Mesenchymal stem cell (in vitro differentiated cells and primary cell): ENCODE data around the gene CDHR5.

Experiments
- DNase-seq: peaks from one replicate; pipeline ENCODE4 v3.0.0-alpha.2; 2013
- H2AFZ ChIP-seq: one replicate; pipeline ENCODE4 v1.6.1; 2013; ENCODE audit warnings: low read depth, mild to moderate bottlenecking, control low read depth, inconsistent platforms, low read length, moderate library complexity
- H2AK5ac ChIP-seq: 2 replicates; pipeline ENCODE4 v1.6.1; 2013; ENCODE audit warnings: low read length, moderate library complexity, mild to moderate bottlenecking, inconsistent platforms; ENCODE audit not compliant: severe bottlenecking
- H2BK120ac ChIP-seq: one replicate; pipeline ENCODE4 v1.6.1; 2013; ENCODE audit warnings: low read depth, mild to moderate bottlenecking, inconsistent platforms, low read length, moderate library complexity
- H2BK12ac ChIP-seq, 2 experiments: one replicate each; pipeline ENCODE4 v1.6.1; 2013; ENCODE audit warnings: inconsistent platforms in 2 of 2, low read length in 2 of 2, mild to moderate bottlenecking in 2 of 2, moderate library complexity in 2 of 2, control low read depth in 1 of 2
- H2BK15ac ChIP-seq: one replicate; pipeline ENCODE4 v1.6.1; 2013; ENCODE audit warnings: mild to moderate bottlenecking, low read depth, inconsistent platforms; ENCODE audit not compliant: poor library complexity, severe bottlenecking
- H2BK5ac ChIP-seq: 2 replicates; pipeline ENCODE4 v1.6.1; 2013; ENCODE audit warnings: low read depth, mild to moderate bottlenecking, low read length, control low read depth, inconsistent platforms; ENCODE audit not compliant: poor library complexity, severe bottlenecking
- H3K14ac ChIP-seq, 2 experiments: one replicate each; pipeline ENCODE4 v1.6.1; 2013; ENCODE audit warnings: inconsistent platforms in 2 of 2, low read length in 2 of 2, control low read depth in 1 of 2, mild to moderate bottlenecking in 1 of 2, moderate library complexity in 1 of 2
- H3K18ac ChIP-seq, 2 experiments: one replicate each; pipeline ENCODE4 v1.6.1; 2013; ENCODE audit warnings: inconsistent platforms in 2 of 2, low read length in 2 of 2, control low read depth in 1 of 2, low read depth in 1 of 2, mild to moderate bottlenecking in 1 of 2
- H3K23ac ChIP-seq, 2 experiments: one replicate each; pipeline ENCODE4 v1.6.1; 2013; ENCODE audit warnings: inconsistent platforms in 2 of 2, low read length in 2 of 2, mild to moderate bottlenecking in 2 of 2, moderate library complexity in 2 of 2, control low read depth in 1 of 2
- H3K27ac ChIP-seq: 2 replicates; pipeline ENCODE4 v1.5.1; 2013; ENCODE audit warnings: mild to moderate bottlenecking, moderate library complexity, low read length, control low read depth, inconsistent platforms; ENCODE audit not compliant: poor library complexity, severe bottlenecking
- H3K27me3 ChIP-seq, 2 experiments: 2 replicates each; pipeline versions ENCODE4 v1.6.1 to v1.7.0; 2013; ENCODE audit warnings: low read length in 2 of 2, mild to moderate bottlenecking in 2 of 2, moderate library complexity in 2 of 2, control low read depth in 1 of 2, inconsistent platforms in 1 of 2; ENCODE audit not compliant: control insufficient read depth in 1 of 2, insufficient read depth in 1 of 2
- H3K36me3 ChIP-seq, 2 experiments: 2 replicates each; pipeline versions ENCODE4 v1.6.1 to v1.7.0; 2013; ENCODE audit warnings: low read length in 2 of 2, control low read depth in 1 of 2, inconsistent platforms in 1 of 2, low read depth in 1 of 2, mild to moderate bottlenecking in 1 of 2; ENCODE audit not compliant: insufficient read depth in 2 of 2, control insufficient read depth in 1 of 2
- H3K4ac ChIP-seq, 2 experiments: one replicate each; pipeline ENCODE4 v1.6.1; 2013; ENCODE audit warnings: inconsistent platforms in 2 of 2, low read length in 2 of 2, mild to moderate bottlenecking in 2 of 2, moderate library complexity in 2 of 2, control low read depth in 1 of 2, low read depth in 1 of 2
- H3K4me1 ChIP-seq: 2 replicates; pipeline ENCODE4 v1.6.1; 2013; ENCODE audit warnings: low read depth, low read length, control low read depth; ENCODE audit not compliant: control insufficient read depth, insufficient read depth
- H3K4me2 ChIP-seq: 2 replicates; pipeline ENCODE4 v1.6.1; 2013; ENCODE audit warnings: low read length, mild to moderate bottlenecking, inconsistent platforms; ENCODE audit not compliant: poor library complexity, severe bottlenecking
- H3K4me3 ChIP-seq, 2 experiments: 2 replicates each; pipeline versions ENCODE4 v1.5.1 to v1.7.0; 2013; ENCODE audit warnings: low read length in 2 of 2, mild to moderate bottlenecking in 2 of 2, control low read depth in 1 of 2, low read depth in 1 of 2; ENCODE audit not compliant: insufficient read depth in 1 of 2
- H3K79me1 ChIP-seq: replicated peaks from 2 replicates; pipeline ENCODE4 v1.6.1; 2013; ENCODE audit warnings: mild to moderate bottlenecking, control low read depth, low read length, inconsistent platforms; ENCODE audit not compliant: poor library complexity, severe bottlenecking
- H3K9ac ChIP-seq: 2 replicates; pipeline ENCODE4 v1.7.0; 2013; ENCODE audit warnings: mild to moderate bottlenecking, low read length, moderate library complexity
- H3K9me3 ChIP-seq: 2 replicates; pipeline ENCODE4 v1.7.0; 2013; ENCODE audit warnings: mild to moderate bottlenecking, low read length; ENCODE audit not compliant: control insufficient read depth
- H4K8ac ChIP-seq: one replicate; pipeline ENCODE4 v1.6.1; 2013; ENCODE audit warnings: inconsistent platforms, mild to moderate bottlenecking, low read length, moderate library complexity
- H4K91ac ChIP-seq: one replicate; pipeline ENCODE4 v1.6.1; 2013; ENCODE audit warnings: mild to moderate bottlenecking, low read length, inconsistent platforms
- WGBS: methylation state at CpG from one replicate; pipeline ENCODE4 v1.1.7; 2013; ENCODE audit warnings: mixed read lengths; 5-methylcytosine and 5-hydroxymethylcytosine counted together

The CDHR5 gene

DNA sequence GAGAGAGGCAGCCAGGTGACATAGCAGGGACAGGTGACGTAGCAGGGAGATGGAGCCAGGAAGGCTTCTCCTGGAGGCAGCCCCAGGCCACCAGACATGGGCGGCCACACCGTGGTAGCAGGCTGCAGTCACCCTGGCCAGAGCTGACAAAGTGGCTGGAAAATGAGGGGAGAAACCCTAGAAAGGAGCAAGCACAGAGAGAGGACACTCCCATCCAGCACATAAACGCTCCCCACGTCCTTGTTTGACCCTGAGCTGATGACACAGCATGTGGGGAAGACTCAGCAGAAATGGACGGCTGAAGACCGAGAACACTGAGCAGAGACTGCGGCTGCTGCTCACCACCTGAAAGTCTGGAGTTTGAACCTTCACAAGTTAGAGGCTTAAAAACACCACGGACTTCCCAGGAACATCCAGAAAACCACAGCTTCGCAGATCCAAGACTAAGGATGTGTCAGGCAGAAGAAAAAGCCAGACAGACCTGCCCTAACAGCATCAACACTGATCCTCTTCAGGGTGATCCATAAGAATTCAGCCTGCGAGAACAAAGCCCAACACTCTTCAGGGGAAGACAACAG lies 41.0 kb upstream of the CDHR5 start:
- no peak overlapping the region for H3K18ac ChIP-seq
- 94% methylated on average over 11 of the region's 11 CpGs for WGBS
- H2BK5ac ChIP-seq: no peak overlapping the region
- H3K27ac ChIP-seq: no peak overlapping the region
- no peaks in the 10 kb centered on the region for H3K9me3 ChIP-seq
- no peak overlapping the region for H3K4me2 ChIP-seq
- H2AFZ ChIP-seq: no peak overlapping the region
- no peaks in the 10 kb centered on the region for H3K27me3 ChIP-seq
- peaks cover 9% of the 10 kb centered on the region for H3K4me1 ChIP-seq
- H3K4me3 ChIP-seq: peak overlapping the region in 1 of 2 experiments; percentile 45
- peak overlapping the region; percentile 73 for H3K9ac ChIP-seq
- no peak overlapping the region for H3K23ac ChIP-seq
- H2BK15ac ChIP-seq: no peak overlapping the region
- no peak overlapping the region for H4K91ac ChIP-seq
- peak overlapping the region in 1 of 2 experiments; percentile 35 for H3K14ac ChIP-seq
- DNase-seq: peak; percentile 44
- H4K8ac ChIP-seq: no peak overlapping the region
- no peak overlapping the region for H2BK12ac ChIP-seq
- peaks cover 19 to 53% of the 10 kb centered on the region in 2 experiments for H3K36me3 ChIP-seq
- H3K4ac ChIP-seq: no peak overlapping the region
- H2AK5ac ChIP-seq: no peak overlapping the region
- H2BK120ac ChIP-seq: no peak overlapping the region
- peaks cover 26% of the 10 kb centered on the region for H3K79me1 ChIP-seq

DNA sequence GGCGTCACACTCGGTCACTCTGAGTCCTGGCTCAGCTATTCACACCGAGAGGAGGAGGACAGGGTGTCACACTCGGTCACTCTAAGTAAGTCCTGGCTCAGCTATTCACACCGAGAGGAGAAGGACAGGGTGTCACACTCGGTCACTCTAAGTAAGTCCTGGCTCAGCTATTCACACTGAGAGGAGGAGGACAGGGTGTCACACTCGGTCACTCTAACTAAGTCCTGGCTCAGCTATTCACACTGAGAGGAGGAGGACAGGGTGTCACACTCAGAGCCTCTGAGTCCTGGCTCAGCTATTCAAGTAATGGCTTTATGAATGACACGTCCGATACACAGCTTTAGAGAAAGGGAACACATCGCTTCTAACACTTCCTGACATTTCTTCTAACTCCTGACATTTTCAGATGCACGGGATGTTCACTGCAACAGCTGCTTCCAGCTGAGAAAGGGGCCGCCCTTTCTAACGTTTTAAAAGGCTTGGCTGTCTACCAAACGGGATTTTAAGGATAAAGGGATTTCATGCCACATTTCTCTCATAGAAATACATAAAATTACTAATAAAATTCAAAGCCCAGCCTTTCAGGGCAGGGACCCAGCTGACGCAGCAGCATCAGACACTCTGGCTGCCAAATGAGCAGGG lies 40.4 kb upstream of the CDHR5 start:
- Histone ChIP-seq H3K4me2 (no peak overlapping the region), H3K27ac (no peak overlapping the region), H3K27me3 (no peaks in the 10 kb centered on the region), H3K23ac (no peak overlapping the region), H3K4ac (no peak overlapping the region), H2BK12ac (no peak overlapping the region), H3K79me1 (peaks cover 32% of the 10 kb centered on the region), H2BK15ac (no peak overlapping the region), H3K14ac (no peak overlapping the region), H2AK5ac (no peak overlapping the region), H2BK5ac (no peak overlapping the region), H3K9ac (peak overlapping the region; percentile 73), H3K4me3 (peak overlapping the region in 1 of 2 experiments; percentile 45), H3K36me3 (peaks cover 24 to 59% of the 10 kb centered on the region in 2 experiments), H3K4me1 (peaks cover 9% of the 10 kb centered on the region), H3K9me3 (no peaks in the 10 kb centered on the region), H4K91ac (no peak overlapping the region), H3K18ac (no peak overlapping the region), H2BK120ac (no peak overlapping the region), H4K8ac (no peak overlapping the region), H2AFZ (no peak overlapping the region)
- over 99% methylated on average over 14 of the region's 15 CpGs for WGBS
- DNase-seq: no peak

DNA sequence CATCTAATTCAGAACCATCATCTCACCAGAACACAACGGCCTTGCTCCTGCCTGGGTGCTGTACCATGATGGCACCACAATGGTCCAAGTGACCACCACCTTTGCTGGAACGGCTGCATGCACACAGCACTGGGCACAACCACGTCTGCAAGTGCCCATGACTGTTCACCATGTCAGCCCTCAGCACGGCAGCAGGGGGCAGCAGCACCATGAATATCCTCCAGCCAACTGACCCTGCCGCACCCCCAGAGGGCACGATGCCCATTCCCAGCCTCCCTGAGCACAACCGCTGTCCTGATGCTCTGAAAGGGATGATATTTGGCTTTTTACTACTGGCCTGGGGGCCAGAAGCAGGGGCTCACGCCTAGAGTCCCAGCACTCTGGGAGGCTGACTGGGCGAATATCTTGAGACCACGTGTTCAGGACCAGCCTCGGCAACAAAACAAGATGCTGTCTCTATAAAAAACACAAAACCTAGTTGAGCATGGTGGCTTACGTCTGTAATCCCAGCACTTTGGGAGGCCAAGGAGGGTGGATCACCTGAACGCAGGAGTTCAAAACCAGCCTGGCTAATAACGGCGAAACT lies 38.0 kb upstream of the CDHR5 start:
- H3K23ac ChIP-seq: no peak overlapping the region
- peak overlapping the region in 1 of 2 experiments; percentile 31 for H3K14ac ChIP-seq
- H3K4me2 ChIP-seq: no peak overlapping the region
- H3K27me3 ChIP-seq: no peaks in the 10 kb centered on the region
- H3K4me3 ChIP-seq: no peak overlapping the region
- H2BK12ac ChIP-seq: no peak overlapping the region
- H2BK15ac ChIP-seq: no peak overlapping the region
- no peak overlapping the region for H2AFZ ChIP-seq
- H3K27ac ChIP-seq: no peak overlapping the region
- peaks cover 13% of the 10 kb centered on the region for H3K4me1 ChIP-seq
- peaks cover 36% of the 10 kb centered on the region for H3K79me1 ChIP-seq
- H2BK120ac ChIP-seq: no peak overlapping the region
- DNase-seq: peak; percentile 58
- H3K9ac ChIP-seq: no peak overlapping the region
- no peak overlapping the region for H2BK5ac ChIP-seq
- H4K8ac ChIP-seq: no peak overlapping the region
- WGBS: 81% methylated on average over 15 of the region's 15 CpGs
- no peaks in the 10 kb centered on the region for H3K9me3 ChIP-seq
- H3K18ac ChIP-seq: no peak overlapping the region
- H4K91ac ChIP-seq: no peak overlapping the region
- no peak overlapping the region for H2AK5ac ChIP-seq
- H3K4ac ChIP-seq: no peak overlapping the region
- peaks cover 39 to 73% of the 10 kb centered on the region in 2 experiments for H3K36me3 ChIP-seq

DNA sequence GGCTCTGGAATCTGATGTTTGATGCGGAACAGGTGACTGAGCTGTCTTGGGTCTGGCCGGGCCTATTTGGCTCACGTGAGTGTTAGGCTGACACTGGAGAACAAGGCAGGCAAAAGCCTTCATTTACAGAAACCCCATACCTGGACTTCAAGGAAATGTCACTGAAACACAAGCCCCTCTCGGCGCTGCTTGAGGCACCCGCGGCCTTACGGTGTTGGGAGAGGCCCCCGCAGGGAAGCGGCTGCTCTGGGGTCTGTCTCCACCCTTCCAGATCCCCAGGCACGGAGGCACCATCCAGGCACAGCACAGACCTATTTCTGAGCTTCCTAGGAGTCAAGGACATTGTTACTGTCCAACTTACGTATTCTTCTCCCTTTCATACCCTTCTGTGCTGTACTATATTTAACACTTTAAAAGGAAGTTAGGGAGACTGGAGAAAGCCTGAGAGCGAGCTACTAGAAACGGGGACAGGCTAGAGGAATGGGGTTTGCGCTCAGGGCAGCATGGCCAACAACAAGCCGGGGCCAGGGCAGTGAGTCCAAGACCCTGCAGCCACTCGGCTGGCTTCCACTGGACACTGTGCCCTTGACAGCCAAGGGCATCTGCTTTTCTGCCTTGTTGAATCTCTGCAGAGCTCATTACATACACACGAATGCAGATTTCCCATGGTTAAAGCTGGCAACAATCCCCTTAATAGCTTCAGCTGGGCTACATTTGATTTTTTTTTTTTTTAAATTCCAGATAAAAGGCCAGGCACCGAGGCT lies 36.1 kb upstream of the CDHR5 start:
- WGBS: 98% methylated on average over 17 of the region's 19 CpGs
- H2BK12ac ChIP-seq: no peak overlapping the region
- H2BK15ac ChIP-seq: no peak overlapping the region
- H3K9ac ChIP-seq: no peak overlapping the region
- H3K23ac ChIP-seq: no peak overlapping the region
- no peak overlapping the region for H2AK5ac ChIP-seq
- no peak overlapping the region for H3K18ac ChIP-seq
- no peak overlapping the region for H3K4me3 ChIP-seq
- no peaks in the 10 kb centered on the region for H3K27me3 ChIP-seq
- H3K4ac ChIP-seq: no peak overlapping the region
- H2BK5ac ChIP-seq: no peak overlapping the region
- no peak for DNase-seq
- peaks cover 49 to 81% of the 10 kb centered on the region in 2 experiments for H3K36me3 ChIP-seq
- H3K27ac ChIP-seq: no peak overlapping the region
- no peak overlapping the region for H3K14ac ChIP-seq
- H3K4me1 ChIP-seq: peaks cover 19% of the 10 kb centered on the region
- peaks cover 46% of the 10 kb centered on the region for H3K79me1 ChIP-seq
- no peak overlapping the region for H4K91ac ChIP-seq
- H3K9me3 ChIP-seq: no peaks in the 10 kb centered on the region
- H3K4me2 ChIP-seq: no peak overlapping the region
- no peak overlapping the region for H2BK120ac ChIP-seq
- H2AFZ ChIP-seq: no peak overlapping the region
- no peak overlapping the region for H4K8ac ChIP-seq
